NCI-H1092 (cell line): ENCODE data around the gene PSEN2.

Experiments used
- DNase-seq: peaks from one replicate; lab custom pipeline; 2025; lab: John Stamatoyannopoulos, UW

The PSEN2 gene

DNA sequence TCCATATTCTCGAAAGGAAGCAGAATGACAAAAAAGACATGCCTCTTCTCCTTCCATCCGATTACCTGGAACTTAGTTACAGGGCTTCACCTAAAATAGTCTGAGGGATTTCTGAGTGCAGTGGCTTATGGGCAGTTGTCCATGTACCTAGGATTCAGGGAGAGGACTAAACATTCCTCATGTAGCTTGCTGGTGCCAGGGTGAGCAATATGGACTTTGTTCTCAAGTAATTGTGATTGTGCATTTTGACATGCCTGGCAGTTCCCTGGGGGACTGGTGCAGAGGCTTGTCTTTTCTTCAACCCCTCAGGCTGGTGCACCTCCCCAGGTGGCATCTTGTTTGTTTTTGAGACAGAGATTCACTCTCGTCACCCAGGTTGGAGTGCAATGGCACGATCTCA is 6.1 kb upstream of the PSEN2 start:
- no peak for DNase-seq

DNA sequence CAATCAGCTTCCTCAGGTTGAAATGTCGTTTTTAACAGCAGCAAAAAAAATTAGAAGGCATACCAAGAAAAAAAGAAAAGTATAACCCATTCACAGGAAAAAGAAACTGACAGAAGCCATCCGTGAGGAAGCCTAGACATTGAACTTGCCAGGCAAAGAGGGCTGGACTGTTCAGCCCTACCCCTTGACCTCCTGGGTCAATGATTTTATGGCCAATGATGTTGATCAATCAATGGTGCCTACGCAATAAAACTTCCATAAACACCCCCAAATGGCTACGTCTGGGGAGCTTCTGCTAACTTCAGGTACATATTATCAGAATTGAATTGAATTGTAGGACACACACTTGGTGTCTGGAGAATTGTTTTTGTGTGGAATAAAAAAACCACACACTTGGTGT is 4.8 kb upstream of the PSEN2 start:
- DNase-seq: no peak

DNA sequence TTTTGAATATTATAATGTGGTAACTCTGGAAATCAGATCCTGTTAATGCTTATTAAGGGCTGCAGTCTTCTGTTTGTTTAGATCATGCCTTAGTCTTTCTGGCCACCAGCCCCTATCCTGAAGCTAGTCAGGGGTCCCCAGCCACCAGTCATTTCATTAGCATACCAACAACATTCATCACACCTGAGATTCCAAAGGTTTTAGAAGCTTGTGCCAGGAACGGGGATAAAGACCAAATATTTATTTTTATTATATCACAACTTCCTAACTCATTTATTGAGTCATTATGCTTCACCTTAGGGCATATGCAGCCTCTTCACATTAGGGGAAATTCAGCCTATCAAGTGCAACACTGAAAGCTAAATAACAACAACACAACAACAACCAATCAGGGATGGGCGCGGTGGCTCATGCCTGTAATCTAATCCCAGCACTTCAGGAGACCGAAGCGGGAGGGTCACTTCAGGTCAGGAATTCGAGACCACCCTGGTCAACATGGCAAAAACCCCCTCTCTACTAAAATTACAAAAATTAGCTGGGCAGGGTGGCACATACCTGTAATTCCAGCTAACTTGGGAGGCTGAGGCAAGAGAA is 2.9 kb upstream of the PSEN2 start:
- no peak for DNase-seq

DNA sequence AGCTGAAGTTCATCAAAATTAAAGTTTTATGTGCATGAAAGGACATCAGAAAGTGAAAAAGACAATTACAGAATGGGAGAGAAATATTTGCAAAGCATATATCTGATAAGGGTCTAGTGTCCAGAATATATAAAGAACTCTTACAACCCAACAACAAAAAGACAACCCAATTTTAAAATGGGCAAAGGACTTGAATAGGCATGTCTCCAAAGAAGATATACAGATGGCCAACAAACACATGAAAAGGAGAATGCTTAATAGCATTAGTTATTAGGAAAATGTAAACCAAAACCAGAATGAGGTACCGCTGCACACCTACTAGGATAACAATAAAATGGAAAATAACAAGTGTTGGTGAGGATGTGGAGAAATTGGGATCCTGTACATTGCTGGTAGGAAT is 1.7 kb upstream of the PSEN2 start:
- no peak for DNase-seq

DNA sequence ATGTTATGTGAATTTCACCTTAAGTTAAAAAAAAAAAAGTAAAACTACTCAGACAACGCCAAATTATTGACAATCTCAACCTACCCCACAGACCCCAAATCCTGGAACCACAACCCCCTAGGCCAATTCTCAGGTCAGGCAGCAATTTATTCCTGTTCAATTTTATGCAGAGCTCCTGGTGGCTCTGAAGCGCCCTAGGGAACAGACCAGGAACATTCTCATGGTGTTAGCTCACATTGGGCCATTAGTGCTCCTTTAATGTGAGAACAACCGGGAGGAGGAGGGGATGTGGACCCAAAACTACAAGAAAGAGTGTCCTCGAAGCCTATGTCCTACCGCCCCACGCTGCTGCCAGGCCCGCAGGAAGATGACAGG is 403 bp upstream of the PSEN2 start:
- DNase-seq: no peak

DNA sequence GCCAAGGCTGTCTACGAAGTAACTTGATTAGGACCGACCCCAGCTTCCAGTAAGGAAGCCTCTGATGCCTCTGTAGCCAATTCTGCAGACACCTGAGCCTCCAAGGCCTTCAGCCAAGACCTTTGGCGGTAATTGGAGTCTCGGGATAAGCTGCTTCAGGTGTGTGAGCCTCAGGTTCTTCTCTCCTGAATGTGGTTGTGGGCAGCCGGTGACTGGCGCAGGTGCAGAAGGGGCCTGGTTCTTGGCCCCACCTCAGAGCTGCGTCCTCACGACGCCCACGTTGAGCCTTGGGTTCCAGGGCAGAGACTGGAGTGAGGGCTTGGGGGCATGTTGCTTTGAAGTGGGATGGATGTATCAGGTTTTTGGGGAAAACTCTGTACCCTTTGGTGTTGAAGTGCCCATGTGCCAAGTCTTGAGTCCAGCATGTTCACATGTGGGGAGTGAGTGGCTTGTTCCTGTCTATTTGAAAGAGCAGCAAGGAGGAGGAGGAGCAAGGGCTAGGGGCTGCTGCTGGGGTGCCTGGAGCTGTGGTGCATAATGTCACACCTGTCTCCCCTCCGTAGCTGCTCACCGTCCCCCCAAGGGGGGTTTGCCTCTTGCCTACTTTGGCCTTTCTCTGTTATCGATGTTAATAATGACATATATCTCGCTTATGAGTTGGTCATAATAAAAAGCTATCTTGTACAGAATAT is 1.4 kb downstream of the PSEN2 start:
- no peak for DNase-seq

DNA sequence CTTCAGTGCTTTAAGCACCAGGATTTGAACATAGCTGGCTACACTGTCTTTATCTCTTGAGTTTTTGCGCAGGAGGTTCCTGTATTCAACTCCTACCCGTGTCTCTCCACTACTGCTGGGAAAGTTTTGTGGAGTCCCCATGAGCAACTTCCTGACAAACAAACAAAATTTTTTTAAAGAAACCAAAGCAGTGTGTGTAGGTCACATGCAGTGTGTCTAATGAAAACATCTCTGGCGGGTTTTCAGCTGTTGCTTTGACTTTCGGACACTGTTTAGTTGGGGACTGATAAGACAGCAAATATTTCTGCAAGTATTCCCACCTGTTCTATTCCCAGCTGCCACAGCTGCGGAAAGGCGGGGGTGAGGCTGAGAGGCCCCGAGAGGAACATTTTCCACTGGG is 2.0 kb downstream of the PSEN2 start:
- DNase-seq: no peak

DNA sequence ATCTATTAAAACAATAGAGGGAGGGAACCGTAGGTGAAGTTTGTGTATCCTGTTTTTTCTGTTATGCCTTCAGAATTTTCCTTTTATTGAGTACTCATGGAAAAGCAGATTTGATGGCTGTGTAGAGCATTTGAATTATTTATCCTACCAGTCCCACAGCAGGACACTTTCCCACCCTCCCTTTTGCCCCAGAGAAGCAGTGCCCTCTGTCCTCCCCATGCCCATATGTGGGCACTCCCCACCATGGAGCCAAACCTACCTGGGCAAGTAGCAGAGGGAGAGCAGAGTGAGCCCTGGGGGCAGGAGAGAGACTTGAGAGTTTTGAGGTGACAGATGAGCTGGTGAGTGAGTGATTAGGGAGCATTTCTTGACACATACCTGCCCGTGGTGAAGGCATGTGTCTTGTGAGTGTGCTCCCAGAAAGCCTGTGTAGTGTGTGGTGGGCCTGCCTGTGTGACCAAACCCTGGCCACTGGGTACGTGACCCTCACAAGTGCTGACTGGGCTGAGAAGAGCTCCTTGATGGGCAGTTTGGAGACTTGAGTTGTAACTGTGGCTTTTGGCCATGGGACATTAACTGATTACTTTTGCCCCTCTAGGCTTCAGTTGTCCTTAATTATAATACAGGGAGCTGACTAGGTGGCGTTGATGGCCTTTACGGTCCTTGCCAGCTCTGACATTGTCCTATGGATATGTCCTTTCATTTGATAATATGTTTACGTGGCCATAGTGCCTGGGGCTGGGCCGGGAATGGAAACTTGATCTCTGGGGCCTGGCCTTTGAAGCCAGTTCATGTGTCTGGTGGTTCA is 3.6 kb downstream of the PSEN2 start:
- no peak for DNase-seq

DNA sequence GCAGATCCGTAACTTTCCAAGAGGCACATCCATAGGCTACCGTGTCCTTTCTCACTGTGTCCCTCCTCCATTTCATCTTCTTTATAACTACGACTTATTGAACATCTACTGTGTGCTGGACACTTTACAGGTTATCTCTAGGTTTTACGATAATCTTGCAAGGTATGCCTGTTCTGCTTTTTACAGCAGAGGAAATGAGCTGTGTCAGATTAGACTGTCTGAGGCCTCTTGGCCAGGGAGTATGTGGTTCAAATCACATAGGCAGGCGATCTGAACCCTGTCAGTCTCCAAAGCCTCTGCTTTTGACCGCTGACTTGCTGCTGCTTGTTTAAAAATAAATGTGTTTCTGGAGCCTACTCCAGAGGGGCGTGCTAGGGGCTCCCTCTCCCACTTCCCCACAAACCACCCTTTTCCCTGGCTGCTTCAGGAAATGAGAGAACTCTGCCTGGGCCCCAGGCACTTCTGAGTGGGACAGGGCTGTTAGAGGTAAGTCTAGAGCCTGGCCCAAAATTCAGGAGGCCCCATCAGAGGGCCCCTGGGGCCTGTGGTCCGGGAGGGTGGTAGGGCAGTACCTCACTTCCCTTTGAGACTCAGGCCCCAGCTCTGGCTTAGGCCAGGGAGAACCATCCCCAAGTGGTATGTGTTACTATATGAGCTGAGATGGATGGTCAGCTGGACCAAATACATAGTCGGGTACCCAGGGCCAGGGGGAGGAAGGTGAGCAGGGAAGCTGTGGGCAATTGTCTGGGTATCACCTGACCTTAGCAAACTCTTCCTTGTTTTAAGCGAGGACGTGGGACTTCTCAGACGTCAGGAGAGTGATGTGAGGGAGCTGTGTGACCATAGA is 4.4 kb downstream of the PSEN2 start:
- no peak for DNase-seq

DNA sequence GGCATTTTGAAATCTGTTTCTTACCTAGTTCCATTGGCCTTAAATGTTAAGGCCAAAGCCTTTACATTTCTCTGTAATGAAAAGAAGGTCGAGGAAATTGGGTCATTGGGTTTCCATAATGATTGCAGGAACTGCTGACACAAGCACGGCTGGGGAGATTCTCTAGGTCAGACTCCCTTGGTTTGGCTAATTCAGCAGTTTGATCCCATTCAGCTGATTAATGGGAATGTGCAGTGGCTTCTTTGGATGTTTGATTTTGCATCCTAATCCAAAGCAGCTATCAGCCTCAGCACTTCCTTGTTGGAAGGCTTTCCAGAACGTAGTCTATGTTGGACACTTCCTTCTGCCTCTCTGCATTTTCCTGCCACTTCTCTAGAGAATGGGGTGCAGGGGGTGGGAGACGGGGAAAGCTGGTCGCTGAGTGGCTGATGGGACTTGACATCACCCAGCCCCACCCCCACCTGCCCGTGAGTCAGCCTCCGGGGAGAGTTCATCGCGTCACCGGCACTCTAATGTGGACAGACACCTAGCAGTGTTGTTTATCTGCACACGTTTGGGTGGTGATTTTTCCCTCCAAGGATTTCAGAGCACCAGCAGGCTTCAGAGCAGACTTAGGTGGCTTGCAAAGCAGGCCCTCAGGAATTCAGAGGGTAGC is 5.4 kb downstream of the PSEN2 start:
- DNase-seq: no peak

DNA sequence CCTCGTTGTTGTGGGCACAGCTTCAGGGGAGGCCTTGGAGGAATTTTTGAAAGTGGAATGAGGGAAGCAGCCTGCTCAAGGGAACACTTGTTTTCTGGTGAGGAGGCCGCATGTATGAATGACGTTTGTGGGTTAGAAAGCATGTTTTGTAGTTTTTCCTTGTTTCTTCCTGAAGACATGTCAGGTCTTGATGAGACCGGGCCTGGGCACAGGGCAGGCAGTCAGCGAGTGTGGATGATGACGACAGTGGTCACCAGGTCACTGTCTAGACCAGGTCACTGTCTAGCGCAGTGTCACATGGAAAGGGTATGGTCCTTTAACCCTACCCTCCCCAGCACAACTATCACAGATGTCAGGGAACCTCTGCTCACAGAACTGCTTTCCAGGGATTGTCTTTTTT is 7.3 kb downstream of the PSEN2 start:
- no peak for DNase-seq

DNA sequence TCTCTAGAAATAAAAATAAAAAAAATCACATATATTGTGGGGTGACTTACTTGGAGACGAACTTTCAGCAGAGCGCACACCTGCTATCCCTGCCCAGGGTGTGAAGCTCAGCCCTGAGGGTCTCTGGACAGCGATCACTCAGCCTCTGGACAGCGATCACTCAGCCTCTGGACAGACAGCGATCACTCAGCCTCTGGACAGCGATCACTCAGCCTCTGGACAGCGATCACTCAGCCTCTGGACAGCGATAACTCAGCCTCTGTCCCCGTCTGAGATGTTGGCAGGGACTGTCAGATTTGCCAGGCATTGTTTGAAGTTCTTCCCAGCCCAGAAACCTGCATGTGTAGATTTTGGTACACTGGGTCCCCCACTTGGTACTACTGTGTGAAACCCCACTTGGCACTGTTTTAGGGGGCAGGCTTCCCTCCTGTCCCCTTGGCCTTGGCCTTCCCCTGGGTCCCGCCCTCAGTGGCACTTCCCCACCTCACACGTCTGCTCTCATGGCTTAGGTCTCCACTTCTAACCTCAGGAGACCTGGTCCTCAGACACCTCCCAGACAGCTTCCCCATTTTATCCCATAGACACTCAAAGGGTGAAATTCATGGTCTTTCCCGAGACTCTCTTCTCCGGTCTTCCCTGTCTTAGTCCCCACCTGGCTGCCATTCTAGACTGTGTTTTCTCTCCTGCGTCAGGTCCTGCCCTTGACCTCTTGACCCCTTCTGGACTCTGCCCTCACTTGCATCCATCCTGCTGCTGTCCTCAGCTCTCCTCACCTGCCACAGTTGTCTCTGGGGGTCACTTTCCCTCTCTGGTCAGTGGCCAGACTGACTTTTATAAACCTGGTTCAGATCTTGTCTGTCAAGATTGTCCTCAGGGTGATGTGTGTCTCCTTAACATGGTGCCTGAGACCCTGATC is 10.2 kb downstream of the PSEN2 start:
- DNase-seq: no peak

DNA sequence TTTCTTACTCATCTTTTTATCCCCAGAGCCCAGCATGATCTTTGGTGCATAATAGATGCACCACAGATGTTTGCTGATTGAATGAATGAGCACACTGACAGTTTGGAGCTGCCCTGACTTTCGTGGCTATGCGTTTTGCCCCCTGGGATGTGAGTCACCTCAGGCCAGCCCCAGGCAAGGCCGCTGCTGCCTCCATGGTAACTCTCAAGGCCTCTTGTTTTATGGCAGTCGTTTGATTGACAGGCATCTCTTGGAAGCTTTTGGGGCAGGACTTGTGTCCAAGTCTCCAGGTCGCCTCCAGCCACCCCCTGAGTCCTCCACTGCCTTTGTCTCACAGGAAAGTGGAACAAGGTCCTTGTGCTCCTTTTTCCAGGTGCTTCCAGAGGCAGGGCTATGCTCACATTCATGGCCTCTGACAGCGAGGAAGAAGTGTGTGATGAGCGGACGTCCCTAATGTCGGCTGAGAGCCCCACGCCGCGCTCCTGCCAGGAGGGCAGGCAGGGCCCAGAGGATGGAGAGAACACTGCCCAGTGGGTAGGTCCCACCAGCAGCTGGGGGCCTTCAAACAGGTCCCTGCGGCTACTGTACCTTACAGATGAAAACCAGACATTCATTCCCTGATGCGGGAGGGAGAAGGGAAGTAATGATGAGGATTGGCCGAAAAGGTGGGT is 11.2 kb downstream of the PSEN2 start:
- no peak for DNase-seq

DNA sequence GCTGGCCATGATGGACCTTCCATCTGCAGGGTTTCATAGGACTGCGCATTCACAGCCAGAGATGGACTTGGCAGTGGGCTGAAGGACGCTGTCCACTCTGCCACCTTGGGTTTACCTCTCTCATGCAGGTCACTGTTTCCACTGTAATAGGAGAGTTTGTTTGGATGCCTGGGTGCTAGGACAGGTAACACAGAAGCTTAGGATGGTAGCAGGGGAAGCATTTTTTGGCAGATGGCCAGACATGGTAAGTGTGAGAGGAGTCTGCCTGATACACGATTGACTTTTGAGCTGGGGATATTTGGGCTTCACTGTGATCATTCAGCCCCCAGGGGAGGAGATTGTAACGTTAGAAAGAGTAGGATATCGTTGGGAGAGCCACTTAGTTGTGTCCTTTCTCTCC is 11.8 kb downstream of the PSEN2 start:
- no peak for DNase-seq

DNA sequence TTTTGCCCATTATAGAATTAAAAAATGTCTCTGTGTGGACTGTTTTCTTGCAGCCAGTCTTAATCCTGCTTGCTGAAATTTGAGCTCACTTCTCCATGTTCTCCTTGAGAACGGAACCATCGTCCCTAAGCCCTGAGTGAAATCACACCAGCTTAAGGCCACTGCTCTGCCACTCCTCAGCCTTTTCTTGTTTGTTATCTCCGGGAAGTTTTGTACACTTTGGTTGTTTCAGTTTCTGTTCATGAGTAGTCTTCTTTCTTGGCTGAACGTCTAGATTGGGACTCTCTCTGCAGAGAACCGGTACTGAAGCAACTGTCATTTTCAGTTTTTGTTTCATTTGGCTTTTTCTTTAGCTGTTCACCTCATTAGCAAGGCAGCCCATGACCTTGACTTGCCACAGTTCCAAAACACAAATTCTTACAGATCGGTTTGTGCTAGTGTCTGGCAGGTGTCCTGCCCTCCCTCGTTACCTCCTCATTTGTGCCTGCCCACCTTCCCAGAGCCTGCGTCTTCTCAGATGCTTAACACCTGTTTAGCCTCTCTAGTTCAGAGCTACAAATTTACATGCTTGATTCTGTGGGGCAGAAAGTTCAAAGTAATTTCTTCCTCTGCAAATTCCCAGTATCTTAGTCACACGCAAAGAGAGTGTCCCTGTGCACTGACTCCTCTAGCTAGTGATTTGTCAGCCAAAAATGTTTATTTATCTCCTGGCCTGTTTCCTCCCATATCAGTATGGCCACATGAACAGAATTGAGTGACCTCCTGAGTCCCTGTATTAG is 12.4 kb downstream of the PSEN2 start:
- DNase-seq: no peak

DNA sequence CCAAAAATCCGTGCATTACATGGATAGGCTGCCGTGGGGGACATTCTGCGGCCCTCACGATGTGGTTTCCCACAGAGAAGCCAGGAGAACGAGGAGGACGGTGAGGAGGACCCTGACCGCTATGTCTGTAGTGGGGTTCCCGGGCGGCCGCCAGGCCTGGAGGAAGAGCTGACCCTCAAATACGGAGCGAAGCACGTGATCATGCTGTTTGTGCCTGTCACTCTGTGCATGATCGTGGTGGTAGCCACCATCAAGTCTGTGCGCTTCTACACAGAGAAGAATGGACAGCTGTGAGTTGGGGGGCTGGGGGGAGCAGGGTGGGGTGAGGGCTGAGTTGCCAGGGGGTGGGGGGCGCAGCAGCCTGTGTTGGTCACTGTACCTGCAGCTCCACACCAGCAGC is 13.2 kb downstream of the PSEN2 start:
- DNase-seq: no peak

DNA sequence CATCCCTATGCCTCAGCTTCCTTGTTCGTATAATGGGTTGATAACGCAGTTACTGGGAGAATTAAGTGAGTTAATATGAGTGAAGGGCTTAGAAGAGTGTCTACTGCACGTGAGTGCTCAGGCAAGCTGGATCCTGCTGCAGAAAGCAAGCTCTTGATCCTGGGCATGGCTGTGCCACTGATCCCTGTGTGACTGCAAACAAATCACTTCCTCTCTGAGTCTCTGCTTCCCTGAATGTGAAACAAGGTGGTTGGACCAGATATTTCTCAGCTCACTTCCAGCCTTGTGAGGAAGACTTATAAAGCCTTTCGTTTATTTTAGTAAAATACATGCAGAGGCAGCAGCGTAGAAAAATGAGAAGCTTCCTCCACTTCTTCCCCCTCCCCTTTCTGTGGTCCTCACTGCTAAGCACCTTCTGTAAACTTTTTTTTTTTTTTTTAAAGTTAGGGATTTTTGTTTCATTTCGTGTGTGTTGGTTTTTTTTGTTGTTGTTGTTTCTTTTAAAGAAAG is 13.8 kb downstream of the PSEN2 start:
- DNase-seq: no peak

DNA sequence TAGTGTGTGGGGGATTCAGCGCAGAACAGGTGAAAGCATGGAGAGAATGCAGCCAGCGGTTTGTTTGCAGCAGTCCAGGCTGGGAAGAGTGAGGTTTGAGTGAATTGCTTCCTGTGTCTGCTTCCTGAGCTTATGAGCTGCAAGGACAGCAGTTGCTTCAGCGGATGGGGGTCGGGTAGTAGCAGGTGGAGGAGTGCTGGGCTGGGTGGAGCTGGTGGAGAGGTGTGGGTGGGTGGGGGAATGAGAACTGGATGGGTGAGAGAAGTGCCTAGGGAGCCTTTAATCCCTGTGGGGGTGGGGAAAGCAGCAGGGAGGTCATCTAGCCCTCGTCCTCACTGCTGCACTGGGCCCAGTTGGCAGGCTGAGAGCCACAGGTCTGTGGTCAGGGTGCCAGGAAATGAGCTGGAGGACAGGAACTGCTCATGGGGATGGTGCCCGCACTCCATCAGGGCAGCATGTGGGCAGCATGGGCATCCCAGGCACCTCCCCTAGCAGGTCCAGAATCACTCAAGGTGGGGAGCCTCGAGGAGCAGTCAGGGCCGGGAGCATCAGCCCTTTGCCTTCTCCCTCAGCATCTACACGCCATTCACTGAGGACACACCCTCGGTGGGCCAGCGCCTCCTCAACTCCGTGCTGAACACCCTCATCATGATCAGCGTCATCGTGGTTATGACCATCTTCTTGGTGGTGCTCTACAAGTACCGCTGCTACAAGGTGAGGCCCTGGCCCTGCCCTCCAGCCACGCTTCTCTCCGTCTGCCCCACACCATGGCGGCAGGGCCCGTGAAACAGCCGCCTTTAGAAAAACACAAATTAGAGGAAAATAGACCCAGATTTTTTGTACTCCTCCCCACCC is 14.8 kb downstream of the PSEN2 start:
- no peak for DNase-seq
